ENCODE data around the gene NPIPB4. TPM values are rescaled to one million over a fixed set of nuclear protein-coding genes. Genes with fewer than 3 reads are reported as not detected.
A peak's percentile ranks its signal among the peaks of the same experiment; 100 is the strongest.
"Not testable (repeated sequence)": the region's sequence is repeated elsewhere in the genome, so short reads cannot be mapped to it uniquely, and the experiment has no call there.

The NPIPB4 gene
- 251 to 269 TPM (median 260 TPM) in 3 replicates for total RNA-seq

DNA sequence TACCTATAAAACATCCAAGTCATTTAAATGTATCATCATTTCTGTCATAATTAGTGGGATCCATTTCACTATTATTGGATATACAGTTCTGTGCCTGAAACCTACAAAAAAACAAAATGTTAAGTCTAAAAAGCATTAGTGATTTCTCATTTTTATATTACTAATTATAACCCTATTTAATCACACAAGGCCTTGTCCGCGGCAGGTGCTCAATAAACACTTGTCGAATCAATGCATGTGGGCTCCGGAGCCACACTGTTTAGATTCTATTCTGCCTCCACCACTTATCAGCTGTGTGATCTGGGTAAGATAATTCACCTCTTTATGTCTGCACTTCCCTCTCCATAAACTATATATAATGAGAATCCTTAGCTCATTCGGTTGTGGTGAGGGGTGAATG, at the start of gene NPIPB4:
NPIPB4 (minus strand) TSS at position 101 of the 400 bp plus-strand sequence. CDS start 378 bp downstream, outside the sequence.
- not testable (repeated sequence) for H3K4me3 Mint-ChIP-seq; H3K27ac Mint-ChIP-seq; H3K36me3 Mint-ChIP-seq; DNase-seq (ENCODE audit: low spot score in 2 of 2, unreplicated experiment in 2 of 2); H3K4me1 Mint-ChIP-seq; H3K9me3 Mint-ChIP-seq; H3K27me3 Mint-ChIP-seq (ENCODE audit: low read depth)

DNA sequence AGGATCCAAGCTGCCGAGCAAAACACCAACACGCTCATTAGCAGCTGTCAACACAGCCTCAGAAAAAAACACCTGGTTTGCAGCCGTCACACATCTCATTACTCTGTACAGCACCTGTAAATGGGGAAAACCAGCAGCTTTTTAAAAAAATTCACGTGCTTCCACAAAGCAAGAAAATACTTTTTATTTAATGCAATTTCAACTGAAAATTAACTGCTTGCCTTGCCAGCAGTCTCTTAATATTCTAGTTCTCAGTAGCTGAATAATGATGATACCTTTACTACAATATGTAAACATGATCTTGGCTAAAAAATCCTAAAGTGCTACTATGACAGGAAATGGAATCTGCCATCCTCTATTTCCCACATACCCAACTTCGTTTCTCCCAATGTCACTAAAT, 41.4 kb upstream of the NPIPB4 start:
- H3K9me3 Mint-ChIP-seq; H3K4me3 Mint-ChIP-seq; DNase-seq (ENCODE audit: low spot score in 2 of 2, unreplicated experiment in 2 of 2); H3K36me3 Mint-ChIP-seq; H3K27me3 Mint-ChIP-seq (ENCODE audit: low read depth); H3K4me1 Mint-ChIP-seq; H3K27ac Mint-ChIP-seq: not testable (repeated sequence)

DNA sequence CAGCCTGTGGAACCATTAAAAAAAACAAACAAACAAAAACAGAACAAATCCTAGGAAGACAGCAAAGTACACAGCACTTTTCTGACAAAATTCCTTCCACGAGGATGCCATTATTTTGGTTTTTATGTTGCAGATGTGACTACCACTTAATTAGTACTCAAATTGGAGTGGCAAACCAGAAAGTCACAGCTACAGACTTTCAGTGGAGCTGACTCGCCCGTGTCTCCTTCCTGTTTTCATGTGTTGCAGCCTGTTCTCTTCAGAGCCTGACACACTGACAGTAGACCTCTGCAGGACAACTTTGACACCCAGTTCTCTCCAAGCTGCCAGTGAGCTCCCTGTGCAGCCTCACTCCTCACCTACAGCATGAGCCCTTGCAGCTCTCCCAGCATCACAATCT, 24.4 kb upstream of the NPIPB4 start:
- DNase-seq (ENCODE audit: low spot score in 2 of 2, unreplicated experiment in 2 of 2); H3K4me3 Mint-ChIP-seq; H3K36me3 Mint-ChIP-seq: not testable (repeated sequence)

DNA sequence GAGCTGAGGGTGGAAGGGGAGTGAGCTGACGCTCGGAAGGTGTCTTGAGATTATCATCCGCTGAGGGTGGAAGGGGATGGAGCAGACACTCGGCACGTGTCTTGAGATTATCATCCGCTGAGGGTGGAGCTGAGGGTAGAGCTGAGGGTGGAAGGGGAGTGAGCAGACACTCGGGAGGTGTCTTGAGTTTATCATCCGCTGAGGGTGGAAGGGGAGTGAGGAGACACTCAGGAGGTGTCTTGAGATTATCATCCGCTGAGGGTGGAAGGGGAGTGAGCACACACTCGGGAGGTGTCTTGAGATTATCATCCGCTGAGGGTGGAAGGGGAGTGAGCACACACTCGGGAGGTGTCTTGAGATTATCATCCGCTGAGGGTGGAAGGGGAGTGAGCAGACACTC, 20.4 kb downstream of the NPIPB4 start:
- peaks cover 11% of the 10 kb centered on the region for H3K27me3 Mint-ChIP-seq (ENCODE audit: low read depth)
- not testable (repeated sequence) for H3K4me1 Mint-ChIP-seq; H3K36me3 Mint-ChIP-seq; H3K9me3 Mint-ChIP-seq; H3K27ac Mint-ChIP-seq; H3K4me3 Mint-ChIP-seq; DNase-seq (ENCODE audit: low spot score in 2 of 2, unreplicated experiment in 2 of 2)

More for the DNA sequence above, 24.4 kb upstream of the NPIPB4 start:
- H3K27ac Mint-ChIP-seq; H3K27me3 Mint-ChIP-seq (ENCODE audit: low read depth); H3K9me3 Mint-ChIP-seq; H3K4me1 Mint-ChIP-seq: not testable (repeated sequence)

DNA sequence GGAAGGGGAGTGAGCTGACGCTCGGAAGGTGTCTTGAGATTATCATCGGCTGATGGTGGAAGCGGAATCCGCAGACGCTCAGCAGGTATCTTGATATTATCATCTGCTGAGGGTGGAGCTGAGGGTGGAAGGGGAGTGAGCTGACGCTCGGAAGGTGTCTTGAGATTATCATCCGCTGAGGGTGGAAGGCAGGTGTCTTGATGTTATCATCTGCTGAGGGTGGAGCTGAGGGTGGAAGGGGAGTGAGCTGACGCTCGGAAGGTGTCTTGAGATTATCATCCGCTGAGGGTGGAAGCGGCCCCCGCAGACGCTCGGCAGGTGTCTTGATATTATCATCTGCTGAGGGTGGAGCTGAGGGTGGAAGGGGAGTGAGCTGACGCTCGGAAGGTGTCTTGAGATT, 21.2 kb downstream of the NPIPB4 start:
- H3K4me1 Mint-ChIP-seq; H3K4me3 Mint-ChIP-seq; H3K36me3 Mint-ChIP-seq; H3K27ac Mint-ChIP-seq; H3K9me3 Mint-ChIP-seq; DNase-seq (ENCODE audit: low spot score in 2 of 2, unreplicated experiment in 2 of 2): not testable (repeated sequence)
- H3K27me3 Mint-ChIP-seq (ENCODE audit: low read depth) = peaks cover 11% of the 10 kb centered on the region

DNA sequence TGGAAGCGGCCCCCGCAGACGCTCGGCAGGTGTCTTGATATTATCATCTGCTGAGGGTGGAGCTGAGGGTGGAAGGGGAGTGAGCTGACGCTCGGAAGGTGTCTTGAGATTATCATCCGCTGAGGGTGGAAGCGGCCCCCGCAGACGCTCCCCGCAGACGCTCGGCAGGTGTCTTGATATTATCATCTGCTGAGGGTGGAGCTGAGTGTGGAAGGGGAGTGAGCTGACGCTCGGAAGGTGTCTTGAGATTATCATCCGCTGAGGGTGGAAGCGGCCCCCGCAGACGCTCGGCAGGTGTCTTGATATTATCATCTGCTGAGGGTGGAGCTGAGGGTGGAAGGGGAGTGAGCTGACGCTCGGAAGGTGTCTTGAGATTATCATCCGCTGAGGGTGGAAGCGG, 21.8 kb downstream of the NPIPB4 start:
- peaks cover 11% of the 10 kb centered on the region for H3K27me3 Mint-ChIP-seq (ENCODE audit: low read depth)
- not testable (repeated sequence) for H3K4me3 Mint-ChIP-seq; H3K27ac Mint-ChIP-seq; DNase-seq (ENCODE audit: low spot score in 2 of 2, unreplicated experiment in 2 of 2); H3K9me3 Mint-ChIP-seq; H3K36me3 Mint-ChIP-seq; H3K4me1 Mint-ChIP-seq

DNA sequence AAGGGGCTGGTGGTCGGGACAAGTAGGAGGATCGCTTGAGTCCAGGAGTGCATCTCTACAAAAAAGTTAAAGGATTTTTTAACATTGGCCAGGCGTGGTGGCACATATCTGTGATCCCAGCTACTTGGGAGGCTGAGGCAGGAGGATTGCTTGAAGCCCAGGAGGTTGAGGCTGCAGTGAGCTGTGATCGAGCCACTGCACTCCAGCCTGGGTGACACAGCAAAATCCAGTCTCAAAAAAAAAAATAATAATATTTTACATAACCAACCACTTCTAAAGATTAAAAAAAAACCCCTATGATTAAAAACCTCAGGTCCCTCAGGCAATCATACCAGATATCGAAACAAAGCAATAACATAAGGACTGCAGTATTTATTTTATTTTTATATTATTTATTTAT, 23.3 kb downstream of the NPIPB4 start:
- not testable (repeated sequence) for H3K4me1 Mint-ChIP-seq; H3K27ac Mint-ChIP-seq; H3K9me3 Mint-ChIP-seq; H3K36me3 Mint-ChIP-seq; H3K4me3 Mint-ChIP-seq; H3K27me3 Mint-ChIP-seq (ENCODE audit: low read depth); DNase-seq (ENCODE audit: low spot score in 2 of 2, unreplicated experiment in 2 of 2)

DNA sequence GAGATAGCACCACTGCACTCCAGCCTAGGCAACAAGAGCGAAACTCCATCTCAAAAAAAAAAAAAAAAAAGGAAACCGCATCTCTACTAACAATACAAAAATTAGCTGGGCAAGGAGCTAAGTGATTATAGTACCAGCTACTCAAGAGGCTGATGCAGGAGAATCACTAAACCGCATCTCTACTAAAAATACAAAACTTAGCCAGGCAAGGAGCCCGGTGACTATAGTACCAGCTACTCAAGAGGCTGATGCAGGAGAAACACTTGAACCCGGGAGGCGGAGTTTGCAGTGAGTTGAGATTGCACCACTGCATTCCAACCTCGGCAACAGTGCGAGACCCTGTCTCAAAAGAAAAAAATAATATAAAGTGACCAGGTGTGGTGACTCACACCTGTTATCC, 27.6 kb downstream of the NPIPB4 start:
- not testable (repeated sequence) for H3K36me3 Mint-ChIP-seq; DNase-seq (ENCODE audit: low spot score in 2 of 2, unreplicated experiment in 2 of 2); H3K4me3 Mint-ChIP-seq; H3K4me1 Mint-ChIP-seq; H3K9me3 Mint-ChIP-seq; H3K27ac Mint-ChIP-seq
- peaks cover 26% of the 10 kb centered on the region for H3K27me3 Mint-ChIP-seq (ENCODE audit: low read depth)

DNA sequence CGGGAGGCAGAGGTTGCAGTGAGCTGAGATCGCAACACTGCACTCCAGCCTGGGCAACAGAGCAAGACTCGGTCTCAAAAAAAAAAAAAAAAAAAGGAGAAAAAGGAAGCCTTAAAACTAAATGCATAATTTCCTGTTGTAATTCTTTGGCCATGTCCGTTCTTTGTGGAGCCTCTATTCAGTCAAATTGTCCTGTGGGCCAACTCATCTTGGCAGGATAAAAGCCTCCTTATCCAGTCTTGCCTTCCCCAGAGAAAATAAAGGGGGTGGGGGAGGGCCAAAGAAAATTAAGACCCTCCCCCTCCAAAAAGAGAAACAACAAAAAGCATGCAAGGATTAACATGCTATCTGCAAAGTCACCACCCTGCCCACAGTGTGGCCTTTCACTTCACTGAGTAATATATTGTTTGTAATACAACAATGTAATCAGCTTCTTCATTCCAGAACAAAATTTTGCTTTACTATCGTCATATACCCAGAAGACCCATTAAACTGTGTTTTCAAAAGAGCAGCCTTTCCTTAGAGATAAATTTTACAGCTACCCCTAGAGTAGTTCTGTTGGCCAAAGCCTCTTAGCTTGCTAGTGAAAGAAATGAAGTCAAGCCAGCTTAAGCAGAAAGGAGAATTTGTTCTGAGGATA, 31.4 kb downstream of the NPIPB4 start:
- H3K36me3 Mint-ChIP-seq; H3K4me3 Mint-ChIP-seq; H3K9me3 Mint-ChIP-seq; DNase-seq (ENCODE audit: low spot score in 2 of 2, unreplicated experiment in 2 of 2); H3K4me1 Mint-ChIP-seq; H3K27ac Mint-ChIP-seq: not testable (repeated sequence)
- H3K27me3 Mint-ChIP-seq (ENCODE audit: low read depth) = peaks cover 23% of the 10 kb centered on the region

DNA sequence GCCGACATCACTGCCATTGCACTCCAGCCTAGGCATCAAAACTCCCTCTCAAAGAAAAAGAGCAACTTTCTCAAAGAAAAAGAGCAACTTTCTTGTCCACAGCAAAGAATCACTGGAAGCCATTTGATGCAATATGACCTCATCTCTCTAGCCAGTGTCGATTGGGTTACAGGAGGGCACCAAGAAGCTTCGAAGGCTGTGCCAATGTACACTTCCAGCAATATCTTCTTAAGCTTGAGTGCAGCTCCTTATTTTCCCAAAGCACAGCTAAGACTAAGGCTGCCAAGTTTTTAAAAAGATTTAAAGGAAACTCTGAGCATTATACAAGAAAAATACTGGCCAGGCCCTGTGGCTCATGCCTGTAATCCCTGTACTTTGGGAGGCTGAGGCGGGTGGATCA, 32.0 kb downstream of the NPIPB4 start:
- DNase-seq (ENCODE audit: low spot score in 2 of 2, unreplicated experiment in 2 of 2); H3K4me1 Mint-ChIP-seq; H3K4me3 Mint-ChIP-seq; H3K36me3 Mint-ChIP-seq; H3K27ac Mint-ChIP-seq; H3K9me3 Mint-ChIP-seq: not testable (repeated sequence)
- H3K27me3 Mint-ChIP-seq (ENCODE audit: low read depth) = peaks cover 23% of the 10 kb centered on the region

DNA sequence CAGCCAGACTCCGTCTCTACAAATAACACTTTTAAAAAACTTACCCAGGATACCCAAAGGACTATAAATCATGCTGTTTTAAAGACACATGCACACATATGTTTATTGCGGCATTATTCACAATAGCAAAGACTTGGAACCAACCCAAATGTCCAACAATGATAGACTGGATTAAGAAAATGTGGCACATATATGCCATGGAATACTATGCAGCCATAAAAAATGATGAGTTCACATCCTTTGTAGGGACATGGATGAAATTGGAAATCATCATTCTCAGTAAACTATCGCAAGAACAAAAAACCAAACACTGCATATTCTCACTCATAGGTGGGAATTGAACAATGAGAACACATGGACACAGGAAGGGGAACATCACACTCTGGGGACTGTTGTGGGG, 34.3 kb downstream of the NPIPB4 start:
- H3K9me3 Mint-ChIP-seq; H3K36me3 Mint-ChIP-seq; H3K4me3 Mint-ChIP-seq; DNase-seq (ENCODE audit: low spot score in 2 of 2, unreplicated experiment in 2 of 2); H3K27ac Mint-ChIP-seq: not testable (repeated sequence)
- peaks cover 23% of the 10 kb centered on the region for H3K27me3 Mint-ChIP-seq (ENCODE audit: low read depth)
- peaks cover 10% of the 10 kb centered on the region for H3K4me1 Mint-ChIP-seq

DNA sequence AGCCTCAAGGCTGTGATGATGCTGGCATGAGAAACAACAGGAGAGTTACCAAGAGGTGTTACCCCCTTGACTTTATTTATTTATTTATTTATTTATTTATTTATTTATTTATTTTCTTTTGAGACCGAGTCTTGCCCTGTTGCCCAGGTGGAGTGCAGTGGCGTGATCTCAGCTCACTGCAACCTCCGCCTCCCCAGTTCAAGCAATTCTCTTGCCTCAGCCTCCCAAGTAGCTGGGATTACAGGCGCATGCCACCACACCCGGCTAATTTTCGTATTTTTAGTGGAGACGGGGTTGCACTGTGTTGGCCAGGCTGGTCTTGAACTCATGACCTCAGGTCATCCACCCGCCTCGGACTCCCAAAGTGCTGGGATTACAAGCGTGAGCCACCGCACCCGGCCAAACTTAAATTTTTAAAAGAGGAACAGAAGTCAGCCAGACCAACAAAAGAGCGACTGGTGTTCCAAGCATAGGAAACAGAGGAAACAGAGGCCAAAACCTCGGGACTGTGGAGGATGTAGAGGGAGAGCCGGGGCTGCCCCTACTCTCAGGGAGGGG, 36.6 kb downstream of the NPIPB4 start:
- not testable (repeated sequence) for H3K27me3 Mint-ChIP-seq (ENCODE audit: low read depth); H3K36me3 Mint-ChIP-seq; DNase-seq (ENCODE audit: low spot score in 2 of 2, unreplicated experiment in 2 of 2); H3K9me3 Mint-ChIP-seq
- Mint-ChIP-seq H3K4me3 (peak overlapping the region; percentile 76), H3K4me1 (peaks cover 10% of the 10 kb centered on the region), H3K27ac (peak overlapping the region; percentile 88)

DNA sequence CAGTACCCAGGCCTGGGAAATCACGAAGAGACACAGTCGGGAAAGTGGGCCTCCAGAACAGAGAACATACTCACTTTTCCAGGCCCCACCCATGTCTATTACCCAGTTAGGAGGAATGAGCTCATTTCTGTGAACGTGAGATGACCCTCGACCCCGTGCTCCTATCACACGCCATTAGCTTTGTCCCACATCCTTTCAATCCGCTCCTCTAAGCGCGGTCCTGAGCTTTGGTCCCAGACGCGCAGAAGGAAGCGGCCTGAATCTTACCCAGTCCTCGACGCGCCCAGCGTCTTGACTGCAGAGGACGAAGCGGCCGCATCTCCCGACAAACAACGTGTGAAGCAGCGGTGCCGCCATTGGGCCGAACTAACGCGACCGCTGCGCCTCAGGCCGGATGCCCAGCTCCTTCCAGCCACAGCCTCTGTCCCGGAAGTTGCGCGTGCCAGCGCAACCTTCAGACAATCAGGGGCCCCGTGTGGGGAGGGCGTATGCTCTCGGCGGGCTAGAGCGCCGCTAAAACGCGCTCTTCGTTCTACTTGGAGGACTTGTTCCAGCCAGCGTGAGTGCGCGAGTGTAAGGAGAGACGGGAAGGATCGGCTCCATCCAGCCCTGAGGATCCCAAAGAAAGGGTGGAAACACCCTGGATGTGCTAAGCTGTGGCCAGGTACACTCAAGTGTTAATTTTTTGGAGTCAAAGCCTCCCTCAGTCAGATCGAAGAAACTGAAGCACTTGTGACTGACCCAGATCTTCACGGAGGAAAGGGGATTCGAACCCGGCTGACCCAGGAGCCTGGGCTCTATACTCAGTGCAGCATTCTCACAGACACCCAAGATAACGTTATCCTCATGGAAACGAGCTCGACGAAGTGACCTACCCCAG, 37.3 kb downstream of the NPIPB4 start:
- Mint-ChIP-seq H3K4me1 (peaks cover 10% of the 10 kb centered on the region), H3K4me3 (peak overlapping the region; percentile 76)
- not testable (repeated sequence) for H3K36me3 Mint-ChIP-seq

DNA sequence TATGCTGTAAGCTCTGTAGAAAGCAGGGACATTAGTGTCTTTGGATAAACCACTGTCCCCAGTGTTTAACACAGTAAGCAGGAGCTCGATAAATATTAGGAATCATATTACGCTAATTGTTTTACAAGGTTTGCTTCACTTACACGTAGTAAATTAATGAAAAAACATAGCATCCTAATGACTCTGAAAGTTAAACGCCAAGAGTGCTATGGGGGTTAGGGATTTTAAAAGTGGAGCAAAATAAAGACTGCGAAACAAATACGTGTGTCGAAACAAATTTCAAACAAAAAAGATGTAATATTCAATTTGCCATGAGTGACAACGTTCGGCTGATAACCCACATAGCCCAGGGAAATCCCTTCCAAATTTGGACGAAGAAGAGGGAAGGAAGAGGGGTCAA, 37.9 kb downstream of the NPIPB4 start:
- Mint-ChIP-seq H3K27ac (peak overlapping the region; percentile 57), H3K4me3 (peak overlapping the region; percentile 76), H3K4me1 (peaks cover 10% of the 10 kb centered on the region)
- H3K27me3 Mint-ChIP-seq (ENCODE audit: low read depth); DNase-seq (ENCODE audit: low spot score in 2 of 2, unreplicated experiment in 2 of 2); H3K36me3 Mint-ChIP-seq; H3K9me3 Mint-ChIP-seq: not testable (repeated sequence)

More for the DNA sequence above, 37.3 kb downstream of the NPIPB4 start:
- H3K27me3 Mint-ChIP-seq (ENCODE audit: low read depth); H3K9me3 Mint-ChIP-seq: not testable (repeated sequence)
- DNase-seq (ENCODE audit: low spot score in 2 of 2, unreplicated experiment in 2 of 2) = peak; percentile 38 to 70
- peak overlapping the region; percentile 88 for H3K27ac Mint-ChIP-seq

Data from mesothelial cell of epicardium (in vitro differentiated cells).